Esophagus (tissue), 2 donors: ENCODE results near the gene ARTN. TPM values are rescaled to one million over a fixed set of nuclear protein-coding genes. Genes with fewer than 3 reads are reported as not detected.
A peak's percentile ranks its signal among the peaks of the same experiment; 100 is the strongest.

Experiments
- H3K27ac ChIP-seq, 2 donors: one replicate each; pipeline ENCODE4 v1.5.1; 2013; ENCODE audit warnings: low read depth in 2 of 2, mild to moderate bottlenecking in 2 of 2, inconsistent platforms in 1 of 2, low read length in 1 of 2, moderate library complexity in 1 of 2
- H3K27me3 ChIP-seq, 2 donors: one replicate each; pipeline ENCODE4 v1.6.1; 2013; ENCODE audit warnings: low read length in 2 of 2, control low read depth in 1 of 2, mild to moderate bottlenecking in 1 of 2; ENCODE audit not compliant: insufficient read depth in 2 of 2, control insufficient read depth in 1 of 2
- H3K36me3 ChIP-seq, 2 donors: one replicate each; pipeline ENCODE4 v1.6.1; 2013; ENCODE audit warnings: low read length in 1 of 2; ENCODE audit not compliant: control insufficient read depth in 2 of 2, insufficient read depth in 2 of 2
- H3K4me1 ChIP-seq, 2 donors: one replicate each; pipeline ENCODE4 v1.6.1; 2013; ENCODE audit warnings: low read length in 1 of 2; ENCODE audit not compliant: control insufficient read depth in 2 of 2, insufficient read depth in 2 of 2
- H3K4me3 ChIP-seq, 2 donors: one replicate each; pipeline ENCODE4 v1.5.1; 2013; ENCODE audit warnings: low read length in 2 of 2, mild to moderate bottlenecking in 2 of 2, low read depth in 1 of 2, moderate library complexity in 1 of 2
- H3K9me3 ChIP-seq, 2 donors: one replicate each; pipeline ENCODE4 v1.6.1; 2013; ENCODE audit warnings: mild to moderate bottlenecking in 2 of 2, low read depth in 1 of 2, low read length in 1 of 2, moderate library complexity in 1 of 2; ENCODE audit not compliant: control insufficient read depth in 2 of 2, insufficient read depth in 1 of 2
- WGBS, 2 donors: extraction: QIAGEN DNeasy Blood & Tissue Kit; methylation state at CpG; one replicate each; pipeline ENCODE4 v1.1.7; 2013; 5-methylcytosine and 5-hydroxymethylcytosine counted together
- polyA plus RNA-seq, 2 donors: library from polyadenylated mRNA; stranded (reverse); fragments of 200-250 nt; gene quantifications; one replicate each; pipeline ENCODE4 v1.2.3, GENCODE V29; 2013
- donor health status: healthy with polysubstance abuse.
- donor health status: Bipolar disorder and iron deficiency.

Gene ARTN
- polyA plus RNA-seq, 2 donors = 1.8 to 2.6 TPM

- peaks cover 4 to 11% of the 10 kb centered on the region in 2 donors for H3K4me1 ChIP-seq
- peaks cover 2 to 36% of the 10 kb centered on the region in 2 donors for H3K36me3 ChIP-seq
- no peaks in the 10 kb centered on the region for H3K9me3 ChIP-seq
- WGBS, 2 donors = 87 to 91% methylated on average over 6 of the region's 6 CpGs
- no peak overlapping the region for H3K27ac ChIP-seq
- no peaks in the 10 kb centered on the region for H3K27me3 ChIP-seq
- no peak overlapping the region for H3K4me3 ChIP-seq
Observed at GRCh38 chr1:43968348-43968948, 34.8 kb downstream of the ARTN start.

GRCh38 chr1:43969416-43969745 lies 35.8 kb downstream of the ARTN start:
- Histone ChIP-seq H3K9me3 (no peaks in the 10 kb centered on the region), H3K27me3 (no peaks in the 10 kb centered on the region), H3K36me3 (peaks cover 0 to 32% of the 10 kb centered on the region in 2 donors), H3K4me3 (no peak overlapping the region), H3K4me1 (peaks cover 4 to 11% of the 10 kb centered on the region in 2 donors), H3K27ac (no peak overlapping the region)
- WGBS, 2 donors = 59 to 61% methylated on average over 7 of the region's 7 CpGs

GRCh38 chr1:43969746-43970466 lies 36.3 kb downstream of the ARTN start, which contains the start of gene DPH2:
TSS of gene DPH2 (plus strand) at chr1:43970010. CDS start at chr1:43970176, 166 bp downstream.
- H3K4me3 ChIP-seq = peak within 1 kb of the TSS; percentile 70 to 96
- 1% methylated on average over 47 of the region's 47 CpGs for WGBS, 2 donors
- H3K27me3 ChIP-seq = no peaks in the 10 kb centered on the region
- no peaks in the 10 kb centered on the region for H3K9me3 ChIP-seq
- H3K4me1 ChIP-seq = peaks cover 4 to 11% of the 10 kb centered on the region in 2 donors
- peaks cover 0 to 28% of the 10 kb centered on the region in 2 donors for H3K36me3 ChIP-seq
- peak within 1 kb of the TSS; percentile 24 to 26 for H3K27ac ChIP-seq

GRCh38 chr1:43970502-43970901 lies 36.9 kb downstream of the ARTN start:
- Histone ChIP-seq H3K4me1 (peaks cover 4 to 11% of the 10 kb centered on the region in 2 donors), H3K9me3 (no peaks in the 10 kb centered on the region), H3K27me3 (no peaks in the 10 kb centered on the region), H3K36me3 (peaks cover 0 to 27% of the 10 kb centered on the region in 2 donors), H3K27ac (no peak overlapping the region), H3K4me3 (peak overlapping the region; percentile 70 to 96)
- WGBS, 2 donors = 45 to 48% methylated on average over 5 of the region's 5 CpGs

- peak overlapping the region in 1 of 2 donors; percentile 96 for H3K4me3 ChIP-seq
- WGBS, 2 donors = 89 to 90% methylated on average over 9 of the region's 9 CpGs
Observed at GRCh38 chr1:43970911-43971310, 37.3 kb downstream of the ARTN start.

GRCh38 chr1:43971336-43971980 lies 37.9 kb downstream of the ARTN start:
- Histone ChIP-seq H3K27ac (no peak overlapping the region), H3K9me3 (no peaks in the 10 kb centered on the region), H3K4me1 (peaks cover 9 to 20% of the 10 kb centered on the region in 2 donors), H3K27me3 (no peaks in the 10 kb centered on the region), H3K36me3 (peaks cover 0 to 22% of the 10 kb centered on the region in 2 donors), H3K4me3 (no peak overlapping the region)
- WGBS, 2 donors = 84 to 87% methylated on average over 17 of the region's 17 CpGs

More at GRCh38 chr1:43970911-43971310, 37.3 kb downstream of the ARTN start:
- Histone ChIP-seq H3K4me1 (peaks cover 8 to 15% of the 10 kb centered on the region in 2 donors), H3K36me3 (peaks cover 0 to 24% of the 10 kb centered on the region in 2 donors), H3K27ac (no peak overlapping the region), H3K27me3 (no peaks in the 10 kb centered on the region), H3K9me3 (no peaks in the 10 kb centered on the region)

GRCh38 chr1:43973981-43974442 lies 40.4 kb downstream of the ARTN start:
- H3K4me1 ChIP-seq = peaks cover 14 to 31% of the 10 kb centered on the region in 2 donors
- H3K27ac ChIP-seq = peak overlapping the region; percentile 91 to 97
- H3K36me3 ChIP-seq = peaks cover 5 to 24% of the 10 kb centered on the region in 2 donors
- 29 to 33% methylated on average over 9 of the region's 9 CpGs for WGBS, 2 donors
- peak overlapping the region; percentile 72 to 92 for H3K4me3 ChIP-seq
- no peaks in the 10 kb centered on the region for H3K9me3 ChIP-seq
- no peaks in the 10 kb centered on the region for H3K27me3 ChIP-seq

GRCh38 chr1:43974443-43975248 lies 41.0 kb downstream of the ARTN start, which contains the start of gene ATP6V0B:
TSS of gene ATP6V0B (plus strand) at chr1:43974960. CDS start at chr1:43975041, 81 bp downstream.
- H3K4me3 ChIP-seq = peak within 1 kb of the TSS; percentile 72 to 92
- H3K9me3 ChIP-seq = no peaks in the 10 kb centered on the region
- peaks cover 14 to 32% of the 10 kb centered on the region in 2 donors for H3K4me1 ChIP-seq
- H3K36me3 ChIP-seq = peaks cover 5 to 24% of the 10 kb centered on the region in 2 donors
- peak within 1 kb of the TSS; percentile 91 to 97 for H3K27ac ChIP-seq
- H3K27me3 ChIP-seq = no peaks in the 10 kb centered on the region
- 0 to 1% methylated on average over 88 to 93 of the region's 93 CpGs for WGBS, 2 donors
